Epithelial cell of proximal tubule (primary cell): Measurements from ENCODE around the gene REN. TPM values are rescaled to one million over a fixed set of nuclear protein-coding genes. Genes with fewer than 3 reads are reported as not detected.
A peak's percentile ranks its signal among the peaks of the same experiment; 100 is the strongest.

Experiments
- DNase-seq: peaks from one replicate; pipeline ENCODE4 v3.0.0-alpha.2; 2011; ENCODE audit warnings: low read depth
- H3K4me3 ChIP-seq: 2 replicates; pipeline ENCODE4 v1.5.1; 2011; ENCODE audit warnings: low read depth, mild to moderate bottlenecking, low read length
- total RNA-seq: library from RNA; depleted of rRNA; stranded (reverse); fragments of >200 nt; gene quantifications from 2 replicates; pipeline ENCODE4 v1.2.3, GENCODE V29; 2015
- TF ChIP-seq, protein P1 (sequence below): conservative IDR thresholded peaks from 2 replicates; pipeline ENCODE4 v1.5.1; 2012; ENCODE audit warnings: low read depth, mild to moderate bottlenecking, low read length

REN gene
- total RNA-seq, 1 donor from 2014 or later, result 0.12 TPM

DNA sequence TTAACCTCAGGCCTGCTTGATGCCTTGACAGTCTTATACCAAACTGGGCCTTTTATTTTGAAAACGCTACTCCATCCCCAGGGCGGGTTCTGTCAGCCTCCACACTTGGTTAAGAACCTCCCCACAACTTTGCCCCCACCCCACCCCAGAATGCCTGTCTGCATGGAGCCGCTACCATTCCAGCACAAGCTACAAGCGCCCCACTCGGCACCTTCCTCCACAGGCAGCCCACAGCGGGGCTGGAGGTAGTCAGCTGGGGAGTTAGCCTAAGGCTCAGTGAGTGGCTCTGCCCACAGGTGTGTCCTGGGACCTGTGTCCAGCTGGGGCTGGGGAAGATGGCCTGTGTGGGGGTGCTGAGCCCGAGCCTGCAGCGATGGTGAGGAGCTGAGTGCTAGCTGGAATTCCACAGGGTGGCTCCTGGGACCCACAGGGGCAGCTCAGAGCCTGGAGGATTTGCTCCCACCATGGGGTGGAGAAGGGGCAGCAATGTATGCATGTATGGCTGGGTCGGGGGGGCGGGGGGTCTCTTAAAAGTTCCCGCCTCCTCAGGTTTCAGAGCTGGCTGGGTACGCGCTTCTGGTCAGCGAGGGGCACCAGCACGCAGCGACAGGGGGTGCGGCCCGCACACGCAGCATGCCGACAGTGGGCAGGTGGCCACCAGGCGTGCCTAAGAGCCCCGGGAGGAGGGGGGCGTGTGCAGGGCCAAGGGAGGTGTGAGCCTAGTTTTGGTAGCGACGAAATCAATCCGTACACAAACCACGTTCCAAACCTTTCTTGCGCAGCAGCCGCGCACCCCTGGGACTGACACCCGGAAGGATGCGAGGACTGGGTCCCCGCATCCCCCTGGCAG lies 15.2 kb downstream of the REN start:
- TF ChIP-seq, protein P1, sequence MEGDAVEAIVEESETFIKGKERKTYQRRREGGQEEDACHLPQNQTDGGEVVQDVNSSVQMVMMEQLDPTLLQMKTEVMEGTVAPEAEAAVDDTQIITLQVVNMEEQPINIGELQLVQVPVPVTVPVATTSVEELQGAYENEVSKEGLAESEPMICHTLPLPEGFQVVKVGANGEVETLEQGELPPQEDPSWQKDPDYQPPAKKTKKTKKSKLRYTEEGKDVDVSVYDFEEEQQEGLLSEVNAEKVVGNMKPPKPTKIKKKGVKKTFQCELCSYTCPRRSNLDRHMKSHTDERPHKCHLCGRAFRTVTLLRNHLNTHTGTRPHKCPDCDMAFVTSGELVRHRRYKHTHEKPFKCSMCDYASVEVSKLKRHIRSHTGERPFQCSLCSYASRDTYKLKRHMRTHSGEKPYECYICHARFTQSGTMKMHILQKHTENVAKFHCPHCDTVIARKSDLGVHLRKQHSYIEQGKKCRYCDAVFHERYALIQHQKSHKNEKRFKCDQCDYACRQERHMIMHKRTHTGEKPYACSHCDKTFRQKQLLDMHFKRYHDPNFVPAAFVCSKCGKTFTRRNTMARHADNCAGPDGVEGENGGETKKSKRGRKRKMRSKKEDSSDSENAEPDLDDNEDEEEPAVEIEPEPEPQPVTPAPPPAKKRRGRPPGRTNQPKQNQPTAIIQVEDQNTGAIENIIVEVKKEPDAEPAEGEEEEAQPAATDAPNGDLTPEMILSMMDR, result no peak
- H3K4me3 ChIP-seq, result peak overlapping the region; percentile 64
- no peak for DNase-seq

DNA sequence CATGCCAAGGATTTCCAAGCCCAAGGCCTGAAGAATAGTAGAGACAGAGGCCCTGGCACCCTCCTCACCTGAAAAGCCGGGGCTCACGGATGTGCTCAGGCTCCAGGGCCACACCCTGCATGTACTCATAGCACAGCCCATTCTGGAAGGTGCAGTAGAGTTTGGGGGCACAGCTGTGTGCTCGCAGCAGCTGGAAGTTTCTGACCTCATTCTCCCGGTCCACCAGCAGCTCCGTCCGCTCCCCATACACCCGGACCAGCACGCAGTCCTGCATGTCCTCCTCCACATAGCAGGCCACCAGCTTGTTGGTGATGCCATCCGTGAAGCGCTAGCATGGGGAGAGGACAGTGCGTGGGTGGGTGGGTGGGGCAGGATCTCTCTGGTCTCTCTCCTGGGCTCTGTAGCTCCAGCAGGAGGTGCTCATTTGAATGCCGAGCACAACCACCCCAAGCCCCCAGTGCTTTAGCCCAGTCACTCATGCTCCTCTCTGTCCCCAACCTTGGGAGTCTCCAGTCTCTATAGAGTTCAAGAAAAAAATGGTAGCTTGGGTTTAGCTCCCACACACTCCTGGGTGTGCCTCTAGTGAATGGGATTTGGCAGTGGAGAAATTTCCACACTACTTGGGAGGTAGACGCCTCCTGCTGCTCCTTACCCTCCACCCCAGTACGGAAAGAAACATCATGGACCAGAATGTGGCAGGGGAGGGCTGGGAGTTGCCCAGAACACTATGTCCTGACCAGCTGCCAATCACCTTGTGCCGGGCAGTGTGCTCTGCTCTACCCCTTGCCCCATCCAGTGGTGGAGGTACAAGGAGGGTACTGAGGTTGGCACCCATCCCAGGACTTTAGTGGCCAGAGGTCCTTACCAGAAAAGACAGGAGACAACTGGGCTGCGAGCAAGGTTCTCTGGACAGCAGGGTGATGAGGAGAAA lies 16.2 kb downstream of the REN start:
- TF ChIP-seq, protein P1, result no peak
- DNase-seq, result no peak
- H3K4me3 ChIP-seq, result no peak overlapping the region

GRCh38 chr1:204149107-204149506 lies 17.0 kb downstream of the REN start:
- H3K4me3 ChIP-seq, result no peak overlapping the region
- TF ChIP-seq, protein P1, result no peak

DNA sequence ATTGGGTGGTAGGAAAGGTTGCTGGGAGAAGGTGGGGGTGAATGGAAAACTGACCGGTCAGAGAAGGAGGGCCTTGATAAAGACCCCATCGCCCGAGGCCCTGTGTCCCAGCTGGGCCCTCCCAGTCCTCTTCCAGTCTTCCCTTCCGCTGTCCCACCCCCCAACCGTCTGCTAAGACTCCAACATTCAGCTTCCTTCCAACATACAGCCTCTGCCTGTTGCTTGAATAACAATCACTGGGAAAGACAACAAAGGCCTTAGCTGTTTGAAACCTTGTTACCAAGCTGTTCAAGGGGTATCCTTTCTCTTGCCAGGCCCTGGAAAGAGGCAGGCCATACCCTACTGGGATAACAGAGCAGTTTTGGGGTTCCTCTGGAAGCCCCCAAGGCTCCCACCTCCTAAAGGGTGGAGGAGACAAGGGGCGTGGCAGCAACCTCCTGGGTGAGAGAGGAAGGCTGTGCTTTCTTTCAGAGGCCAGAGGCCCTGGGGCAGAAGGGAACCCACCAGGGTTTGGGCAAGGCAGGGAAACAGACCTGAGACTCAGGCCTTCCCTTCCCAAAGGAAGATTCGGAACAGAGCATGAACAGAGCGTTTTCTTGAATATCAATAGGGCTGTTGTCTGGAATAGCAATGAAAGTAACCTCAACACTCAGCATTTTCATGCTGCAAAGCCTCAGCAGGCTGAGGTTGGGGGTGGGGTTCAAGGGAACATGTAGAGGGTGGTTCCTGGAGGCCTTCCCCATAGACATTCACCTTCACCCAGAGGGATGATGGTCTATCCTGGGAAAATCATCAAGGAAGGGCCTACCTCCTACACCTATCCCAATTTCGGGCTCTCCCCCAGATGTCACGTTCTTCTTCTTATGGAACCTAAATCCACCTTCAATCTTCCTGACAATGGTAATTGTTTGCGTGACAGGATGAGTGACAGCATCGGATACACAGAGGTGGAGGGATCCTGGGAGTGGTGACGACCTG lies 18.4 kb downstream of the REN start:
- no peak overlapping the region for H3K4me3 ChIP-seq
- DNase-seq, result no peak
- TF ChIP-seq, protein P1, result no peak

More at GRCh38 chr1:204149107-204149506, 17.0 kb downstream of the REN start:
- no peak for DNase-seq

GRCh38 chr1:204146965-204147364 lies 19.2 kb downstream of the REN start:
- TF ChIP-seq, protein P1, result no peak
- H3K4me3 ChIP-seq, result no peak overlapping the region

GRCh38 chr1:204146309-204146708 lies 19.8 kb downstream of the REN start:
- no peak overlapping the region for H3K4me3 ChIP-seq
- TF ChIP-seq, protein P1, result no peak
- no peak for DNase-seq

More at GRCh38 chr1:204146965-204147364, 19.2 kb downstream of the REN start:
- no peak for DNase-seq
